SK-N-SH (cell line): ENCODE measurements around the gene PCNX2. TPM values are rescaled to one million over a fixed set of nuclear protein-coding genes. Genes with fewer than 3 reads are reported as not detected.

Experiments used
- CTCF ChIA-PET: fragments of 300-600, 350-600 bp; formaldehyde crosslinking; extraction: SDS; loops from one replicate; lab custom pipeline; 2021; lab: Yijun Ruan, JAX
- POLR2A ChIA-PET: fragments of 350-600 bp; sonication (Branson Sonifier 250); formaldehyde crosslinking; extraction: SDS; loops from one replicate; lab custom pipeline; 2020; ENCODE audit warnings: antibody characterized with exemption, inconsistent platforms; lab: Yijun Ruan, JAX
- DNase-seq: peaks from one replicate; pipeline ENCODE4 v3.0.0; 2012
- H2AFZ ChIP-seq: fragments of 200-600 bp; sonication (generic); 2 replicates; pipeline ENCODE4 v1.8.1; 2016; ENCODE audit warnings: antibody characterized with exemption, mild to moderate bottlenecking, low read depth
- H3F3A ChIP-seq: fragments of 200-600 bp; sonication (generic); replicated peaks from 2 replicates; pipeline ENCODE3; 2016; ENCODE audit warnings: antibody characterized with exemption, mild to moderate bottlenecking; ENCODE audit not compliant: insufficient read depth
- H3K27ac ChIP-seq, 2 experiments: fragments of 200-500 bp in 1 of 2; fragments of 200-600 bp in 1 of 2; sonication (Bioruptor generic) in 1 of 2; sonication (generic), shearing (Covaris generic) in 1 of 2; 2 replicates each; pipeline versions ENCODE4 v1.5.1 to v1.6.1; 2014 to 2016; ENCODE audit warnings: low read depth in 2 of 2, inconsistent platforms in 1 of 2, low read length in 1 of 2, mild to moderate bottlenecking in 1 of 2, mixed read lengths in 1 of 2
- H3K27me3 ChIP-seq: fragments of 200-600 bp; sonication (generic), shearing (Covaris generic); 2 replicates; pipeline ENCODE4 v1.6.1; 2016; ENCODE audit warnings: mixed run types; ENCODE audit not compliant: insufficient read depth
- H3K36me3 ChIP-seq, 2 experiments: fragments of 200-500 bp in 1 of 2; fragments of 200-600 bp in 1 of 2; sonication (Bioruptor generic) in 1 of 2; sonication (generic) in 1 of 2; replicated peaks in 1 of 2; 2 replicates each; pipeline versions ENCODE3 to v1.5.1; 2014 to 2016; ENCODE audit warnings: low read length in 1 of 2, mild to moderate bottlenecking in 1 of 2; ENCODE audit not compliant: insufficient read depth in 2 of 2, control insufficient read depth in 1 of 2
- H3K4me1 ChIP-seq, 2 experiments: fragments of 200-500 bp in 1 of 2; fragments of 200-600 bp in 1 of 2; sonication (Bioruptor generic) in 1 of 2; sonication (generic), shearing (Covaris generic) in 1 of 2; 2 replicates each; pipeline versions ENCODE4 v1.5.1 to v1.6.1; 2014 to 2016; ENCODE audit warnings: low read depth in 1 of 2, low read length in 1 of 2, mixed run types in 1 of 2; ENCODE audit not compliant: insufficient read depth in 2 of 2, control insufficient read depth in 1 of 2
- H3K4me2 ChIP-seq: fragments of 200-600 bp; sonication (generic), shearing (Covaris generic); 2 replicates; pipeline ENCODE4 v1.6.1; 2017; ENCODE audit warnings: mixed run types
- H3K4me3 ChIP-seq, 2 experiments: fragments of 200-500 bp in 1 of 2; fragments of 200-600 bp in 1 of 2; sonication (Bioruptor generic) in 1 of 2; sonication (generic), shearing (Covaris generic) in 1 of 2; 2 replicates each; pipeline versions ENCODE4 v1.5.1 to v1.8.1; 2014 to 2016; ENCODE audit warnings: low read depth in 2 of 2, inconsistent platforms in 1 of 2, low read length in 1 of 2, mild to moderate bottlenecking in 1 of 2, mixed read lengths in 1 of 2, moderate library complexity in 1 of 2
- H3K79me2 ChIP-seq: fragments of 200-600 bp; sonication (generic); 2 replicates; pipeline ENCODE4 v1.8.1; 2017; ENCODE audit warnings: mild to moderate bottlenecking; ENCODE audit not compliant: insufficient read depth
- H3K9ac ChIP-seq: fragments of 200-600 bp; sonication (generic); 2 replicates; pipeline ENCODE4 v1.6.1; 2017; ENCODE audit warnings: mixed run types
- H3K9me2 ChIP-seq: fragments of 200-600 bp; sonication (generic); 2 replicates; pipeline ENCODE4 v1.6.1; 2017; ENCODE audit warnings: mixed run types
- H3K9me3 ChIP-seq: fragments of 200-600 bp; sonication (generic); 2 replicates; pipeline ENCODE4 v1.6.1; 2017; ENCODE audit warnings: mixed run types, mild to moderate bottlenecking, moderate library complexity
- H4K20me1 ChIP-seq: fragments of 200-600 bp; sonication (generic); 2 replicates; pipeline ENCODE4 v1.6.1; 2017; ENCODE audit warnings: mild to moderate bottlenecking, mixed run types; ENCODE audit not compliant: insufficient read depth
- ELF1 ChIP-seq: IDR thresholded peaks from 2 replicates; pipeline ENCODE4 v1.4.0; 2012
- EP300 ChIP-seq, 2 experiments: IDR thresholded peaks; 2 replicates each; pipeline versions ENCODE4 v1.4.0 to v1.6.1; 2012; ENCODE audit warnings: borderline replicate concordance in 1 of 2, low read depth in 1 of 2, low read length in 1 of 2
- FOSL2 ChIP-seq: IDR thresholded peaks from 2 replicates; pipeline ENCODE4 v1.4.0; 2012; ENCODE audit warnings: low read depth, mild to moderate bottlenecking, moderate library complexity, borderline replicate concordance
- FOXM1 ChIP-seq: IDR thresholded peaks from 2 replicates; pipeline ENCODE4 v1.4.0; 2012; ENCODE audit warnings: low read depth, mild to moderate bottlenecking
- GATA2 ChIP-seq: sonication (generic); formaldehyde crosslinking; IDR thresholded peaks from 2 replicates; pipeline ENCODE4 v1.5.0; 2020; ENCODE audit warnings: mild to moderate bottlenecking, missing genetic modification reagents
- JUND ChIP-seq: IDR thresholded peaks from 2 replicates; pipeline ENCODE4 v1.4.0; 2012
- MXI1 ChIP-seq: IDR thresholded peaks from 2 replicates; pipeline ENCODE4 v1.6.1; 2012; ENCODE audit warnings: mild to moderate bottlenecking, low read depth, low read length, improper control_type of control experiment
- NFIC ChIP-seq: IDR thresholded peaks from 2 replicates; pipeline ENCODE4 v1.4.0; 2012; ENCODE audit warnings: borderline replicate concordance
- NRF1 ChIP-seq: IDR thresholded peaks from 2 replicates; pipeline ENCODE4 v1.6.1; 2012; ENCODE audit warnings: low read depth, mild to moderate bottlenecking, low read length
- RCOR1 ChIP-seq: fragments of 150-350 bp; IDR thresholded peaks from 2 replicates; pipeline ENCODE4 v1.6.1; 2017; ENCODE audit warnings: antibody characterized with exemption, low read length
- RXRA ChIP-seq: IDR thresholded peaks from 2 replicates; pipeline ENCODE4 v1.4.0; 2012; ENCODE audit warnings: low read depth, mild to moderate bottlenecking, borderline replicate concordance
- SIN3A ChIP-seq: IDR thresholded peaks from 2 replicates; pipeline ENCODE4 v1.6.1; 2012; ENCODE audit warnings: low read depth, mild to moderate bottlenecking, low read length, moderate library complexity, borderline replicate concordance
- SMC3 ChIP-seq: IDR thresholded peaks from 2 replicates; pipeline ENCODE4 v1.6.1; 2012; ENCODE audit warnings: low read depth, low read length, improper control_type of control experiment
- TEAD4 ChIP-seq: IDR thresholded peaks from 2 replicates; pipeline ENCODE4 v1.4.0; 2012; ENCODE audit warnings: mild to moderate bottlenecking, borderline replicate concordance; ENCODE audit not compliant: insufficient read depth
- YY1 ChIP-seq: IDR thresholded peaks from 2 replicates; pipeline ENCODE4 v1.4.0; 2012; ENCODE audit warnings: low read depth, mild to moderate bottlenecking
- WGBS: methylation state at CpG from one replicate; pipeline ENCODE4 v1.1.6; 2017; ENCODE audit warnings: low lambda C conversion rate; 5-methylcytosine and 5-hydroxymethylcytosine counted together
- polyA plus RNA-seq, 3 experiments: library from polyadenylated mRNA; depleted of rRNA; stranded (reverse); fragments of >200 nt; gene quantifications; 2 replicates each; pipeline ENCODE4 v1.2.3, GENCODE V29; 2012
- TF ChIP-seq, protein P1 (sequence below): IDR thresholded peaks from 2 replicates; pipeline ENCODE4 v1.4.0; 2012; ENCODE audit warnings: low read depth, borderline replicate concordance
- TF ChIP-seq, protein P2 (sequence below): fragments of 200-600 bp; sonication (generic); IDR thresholded peaks from 2 replicates; pipeline ENCODE4 v1.6.1; 2017; ENCODE audit warnings: antibody characterized with exemption, mild to moderate bottlenecking, moderate library complexity
- TF ChIP-seq, protein P3 (sequence below): IDR thresholded peaks from 2 replicates; pipeline ENCODE4 v1.4.0; 2012; ENCODE audit warnings: low read depth
- TF ChIP-seq, protein P4 (sequence below): fragments of 150-350 bp; IDR thresholded peaks from 2 replicates; pipeline ENCODE4 v1.6.1; 2017; ENCODE audit warnings: antibody characterized with exemption, low read length, low read depth, borderline replicate concordance
- TF ChIP-seq, protein P5 (sequence below): IDR thresholded peaks from 2 replicates; pipeline ENCODE4 v1.6.1; 2012; ENCODE audit warnings: mild to moderate bottlenecking, low read depth, low read length, moderate library complexity

PCNX2 gene
- polyA plus RNA-seq, 1 of the 3 experiments (the other 2 are of a cell fraction) = 10.6 TPM

DNA sequence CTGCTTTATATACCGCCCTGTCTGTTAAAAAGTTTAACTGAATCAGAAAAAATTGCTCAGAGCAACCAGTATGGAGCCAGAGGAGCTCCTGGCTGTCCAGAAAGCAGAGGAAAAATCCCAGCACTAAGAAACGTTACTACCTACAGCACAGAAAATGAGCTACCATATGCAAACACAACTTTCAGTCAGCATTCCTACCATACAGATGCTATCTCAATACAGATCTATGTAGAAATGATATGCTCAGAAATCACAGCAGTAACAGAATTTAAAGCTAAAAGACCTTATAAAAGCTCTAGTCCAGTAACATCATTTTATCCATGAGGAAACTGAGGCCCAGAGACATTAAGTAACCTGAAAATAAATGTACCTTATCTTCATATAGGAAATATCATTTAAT, 38.7 kb downstream of the PCNX2 start:
- ChIA-PET CTCF (no interaction called here), POLR2A (no interaction called here)
- Histone ChIP-seq H3F3A (no peaks in the 10 kb centered on the region), H3K9me3 (no peaks in the 10 kb centered on the region), H4K20me1 (no peaks in the 10 kb centered on the region), H3K27ac (no peak overlapping the region; a peak in 1 of 4 replicates), H2AFZ (no peak overlapping the region), H3K9ac (no peak overlapping the region), H3K4me1 (peaks cover 0 to 2% of the 10 kb centered on the region in 2 experiments; a peak in 2 of 4 replicates), H3K4me2 (no peak overlapping the region), H3K4me3 (no peak overlapping the region), H3K79me2 (no peaks in the 10 kb centered on the region), H3K9me2 (no peaks in the 10 kb centered on the region), H3K27me3 (no peaks in the 10 kb centered on the region), H3K36me3 (peaks cover 19 to 59% of the 10 kb centered on the region in 2 experiments)
- TF ChIP-seq, protein P1, sequence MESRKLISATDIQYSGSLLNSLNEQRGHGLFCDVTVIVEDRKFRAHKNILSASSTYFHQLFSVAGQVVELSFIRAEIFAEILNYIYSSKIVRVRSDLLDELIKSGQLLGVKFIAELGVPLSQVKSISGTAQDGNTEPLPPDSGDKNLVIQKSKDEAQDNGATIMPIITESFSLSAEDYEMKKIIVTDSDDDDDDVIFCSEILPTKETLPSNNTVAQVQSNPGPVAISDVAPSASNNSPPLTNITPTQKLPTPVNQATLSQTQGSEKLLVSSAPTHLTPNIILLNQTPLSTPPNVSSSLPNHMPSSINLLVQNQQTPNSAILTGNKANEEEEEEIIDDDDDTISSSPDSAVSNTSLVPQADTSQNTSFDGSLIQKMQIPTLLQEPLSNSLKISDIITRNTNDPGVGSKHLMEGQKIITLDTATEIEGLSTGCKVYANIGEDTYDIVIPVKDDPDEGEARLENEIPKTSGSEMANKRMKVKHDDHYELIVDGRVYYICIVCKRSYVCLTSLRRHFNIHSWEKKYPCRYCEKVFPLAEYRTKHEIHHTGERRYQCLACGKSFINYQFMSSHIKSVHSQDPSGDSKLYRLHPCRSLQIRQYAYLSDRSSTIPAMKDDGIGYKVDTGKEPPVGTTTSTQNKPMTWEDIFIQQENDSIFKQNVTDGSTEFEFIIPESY = no peak
- TF ChIP-seq SMC3 = no peak
- TF ChIP-seq, protein P2, sequence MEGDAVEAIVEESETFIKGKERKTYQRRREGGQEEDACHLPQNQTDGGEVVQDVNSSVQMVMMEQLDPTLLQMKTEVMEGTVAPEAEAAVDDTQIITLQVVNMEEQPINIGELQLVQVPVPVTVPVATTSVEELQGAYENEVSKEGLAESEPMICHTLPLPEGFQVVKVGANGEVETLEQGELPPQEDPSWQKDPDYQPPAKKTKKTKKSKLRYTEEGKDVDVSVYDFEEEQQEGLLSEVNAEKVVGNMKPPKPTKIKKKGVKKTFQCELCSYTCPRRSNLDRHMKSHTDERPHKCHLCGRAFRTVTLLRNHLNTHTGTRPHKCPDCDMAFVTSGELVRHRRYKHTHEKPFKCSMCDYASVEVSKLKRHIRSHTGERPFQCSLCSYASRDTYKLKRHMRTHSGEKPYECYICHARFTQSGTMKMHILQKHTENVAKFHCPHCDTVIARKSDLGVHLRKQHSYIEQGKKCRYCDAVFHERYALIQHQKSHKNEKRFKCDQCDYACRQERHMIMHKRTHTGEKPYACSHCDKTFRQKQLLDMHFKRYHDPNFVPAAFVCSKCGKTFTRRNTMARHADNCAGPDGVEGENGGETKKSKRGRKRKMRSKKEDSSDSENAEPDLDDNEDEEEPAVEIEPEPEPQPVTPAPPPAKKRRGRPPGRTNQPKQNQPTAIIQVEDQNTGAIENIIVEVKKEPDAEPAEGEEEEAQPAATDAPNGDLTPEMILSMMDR = no peak
- no peak for TF ChIP-seq SIN3A
- no peak for TF ChIP-seq RXRA
- TF ChIP-seq RCOR1 = no peak
- TF ChIP-seq EP300 (IDR thresholded peaks at IDR 0.05; ENCODE audit: borderline replicate concordance in 1 of 2, low read depth in 1 of 2, low read length in 1 of 2) = no peak
- TF ChIP-seq, protein P3, sequence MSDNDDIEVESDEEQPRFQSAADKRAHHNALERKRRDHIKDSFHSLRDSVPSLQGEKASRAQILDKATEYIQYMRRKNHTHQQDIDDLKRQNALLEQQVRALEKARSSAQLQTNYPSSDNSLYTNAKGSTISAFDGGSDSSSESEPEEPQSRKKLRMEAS = no peak
- no peak for TF ChIP-seq FOSL2
- no peak for TF ChIP-seq FOXM1
- no peak for TF ChIP-seq TEAD4
- TF ChIP-seq MXI1 = no peak
- TF ChIP-seq JUND = no peak
- TF ChIP-seq YY1 = no peak
- no peak for TF ChIP-seq GATA2 (CRISPR knock-in tag)
- TF ChIP-seq ELF1 = no peak
- TF ChIP-seq NFIC = no peak
- TF ChIP-seq NRF1 = no peak
- TF ChIP-seq, protein P4, sequence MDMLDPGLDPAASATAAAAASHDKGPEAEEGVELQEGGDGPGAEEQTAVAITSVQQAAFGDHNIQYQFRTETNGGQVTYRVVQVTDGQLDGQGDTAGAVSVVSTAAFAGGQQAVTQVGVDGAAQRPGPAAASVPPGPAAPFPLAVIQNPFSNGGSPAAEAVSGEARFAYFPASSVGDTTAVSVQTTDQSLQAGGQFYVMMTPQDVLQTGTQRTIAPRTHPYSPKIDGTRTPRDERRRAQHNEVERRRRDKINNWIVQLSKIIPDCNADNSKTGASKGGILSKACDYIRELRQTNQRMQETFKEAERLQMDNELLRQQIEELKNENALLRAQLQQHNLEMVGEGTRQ = no peak
- TF ChIP-seq, protein P5, sequence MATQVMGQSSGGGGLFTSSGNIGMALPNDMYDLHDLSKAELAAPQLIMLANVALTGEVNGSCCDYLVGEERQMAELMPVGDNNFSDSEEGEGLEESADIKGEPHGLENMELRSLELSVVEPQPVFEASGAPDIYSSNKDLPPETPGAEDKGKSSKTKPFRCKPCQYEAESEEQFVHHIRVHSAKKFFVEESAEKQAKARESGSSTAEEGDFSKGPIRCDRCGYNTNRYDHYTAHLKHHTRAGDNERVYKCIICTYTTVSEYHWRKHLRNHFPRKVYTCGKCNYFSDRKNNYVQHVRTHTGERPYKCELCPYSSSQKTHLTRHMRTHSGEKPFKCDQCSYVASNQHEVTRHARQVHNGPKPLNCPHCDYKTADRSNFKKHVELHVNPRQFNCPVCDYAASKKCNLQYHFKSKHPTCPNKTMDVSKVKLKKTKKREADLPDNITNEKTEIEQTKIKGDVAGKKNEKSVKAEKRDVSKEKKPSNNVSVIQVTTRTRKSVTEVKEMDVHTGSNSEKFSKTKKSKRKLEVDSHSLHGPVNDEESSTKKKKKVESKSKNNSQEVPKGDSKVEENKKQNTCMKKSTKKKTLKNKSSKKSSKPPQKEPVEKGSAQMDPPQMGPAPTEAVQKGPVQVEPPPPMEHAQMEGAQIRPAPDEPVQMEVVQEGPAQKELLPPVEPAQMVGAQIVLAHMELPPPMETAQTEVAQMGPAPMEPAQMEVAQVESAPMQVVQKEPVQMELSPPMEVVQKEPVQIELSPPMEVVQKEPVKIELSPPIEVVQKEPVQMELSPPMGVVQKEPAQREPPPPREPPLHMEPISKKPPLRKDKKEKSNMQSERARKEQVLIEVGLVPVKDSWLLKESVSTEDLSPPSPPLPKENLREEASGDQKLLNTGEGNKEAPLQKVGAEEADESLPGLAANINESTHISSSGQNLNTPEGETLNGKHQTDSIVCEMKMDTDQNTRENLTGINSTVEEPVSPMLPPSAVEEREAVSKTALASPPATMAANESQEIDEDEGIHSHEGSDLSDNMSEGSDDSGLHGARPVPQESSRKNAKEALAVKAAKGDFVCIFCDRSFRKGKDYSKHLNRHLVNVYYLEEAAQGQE = no peak
- DNase-seq = no peak
- 81% methylated on average over 2 of the region's 2 CpGs for WGBS
